Osteoblast (primary cell): ENCODE results near the gene PPIE. TPM values are rescaled to one million over a fixed set of nuclear protein-coding genes. Genes with fewer than 3 reads are reported as not detected.

Source experiments
- DNase-seq: peaks from one replicate; pipeline ENCODE4 v3.0.0; 2011; ENCODE audit warnings: low spot score, mixed read lengths; ENCODE audit not compliant: insufficient read length; ENCODE audit errors: missing footprints
- H2AFZ ChIP-seq: 2 replicates; pipeline ENCODE4 v1.6.0; 2011; ENCODE audit warnings: mild to moderate bottlenecking, low read length
- H3K27ac ChIP-seq: 2 replicates; pipeline ENCODE4 v1.5.1; 2011; ENCODE audit warnings: mild to moderate bottlenecking, low read depth, low read length, moderate library complexity
- H3K27me3 ChIP-seq: 2 replicates; pipeline ENCODE4 v1.6.0; 2012; ENCODE audit warnings: mild to moderate bottlenecking, control low read depth, inconsistent platforms, low read length, moderate library complexity; ENCODE audit not compliant: insufficient read depth
- H3K36me3 ChIP-seq: 2 replicates; pipeline ENCODE4 v1.5.1; 2011; ENCODE audit warnings: mild to moderate bottlenecking, low read length, control low read depth, moderate library complexity; ENCODE audit not compliant: insufficient read depth
- H3K4me1 ChIP-seq: 2 replicates; pipeline ENCODE4 v1.5.1; 2011; ENCODE audit warnings: mild to moderate bottlenecking, low read length, control low read depth, moderate library complexity; ENCODE audit not compliant: insufficient read depth
- H3K4me2 ChIP-seq: 2 replicates; pipeline ENCODE4 v1.6.0; 2011; ENCODE audit warnings: mild to moderate bottlenecking, low read length; ENCODE audit not compliant: insufficient read depth
- H3K4me3 ChIP-seq: fragments of 200-600 bp; sonication (generic); 3 replicates; pipeline ENCODE4 v1.5.1; 2012; ENCODE audit warnings: mild to moderate bottlenecking, low read length, inconsistent platforms; ENCODE audit not compliant: insufficient read depth
- H3K79me2 ChIP-seq: 2 replicates; pipeline ENCODE4 v1.6.0; 2012; ENCODE audit warnings: mild to moderate bottlenecking, low read length, control low read depth, inconsistent platforms; ENCODE audit not compliant: insufficient read depth
- H3K9me3 ChIP-seq: 2 replicates; pipeline ENCODE4 v1.5.1; 2011; ENCODE audit warnings: low read depth, low read length, control low read depth
- H4K20me1 ChIP-seq: 2 replicates; pipeline ENCODE4 v1.6.0; 2012; ENCODE audit warnings: mild to moderate bottlenecking, low read length, control low read depth; ENCODE audit not compliant: insufficient read depth
- CTCF ChIP-seq: IDR thresholded peaks from 2 replicates; pipeline ENCODE4 v1.5.1; 2011; ENCODE audit warnings: mild to moderate bottlenecking, low read depth, low read length, moderate library complexity; ENCODE audit errors: extremely low read depth
- total RNA-seq: library from RNA; depleted of rRNA; stranded (reverse); fragments of >200 nt; gene quantifications from 2 replicates; pipeline ENCODE4 v1.2.3, GENCODE V29; 2012

Gene PPIE
- total RNA-seq, 1 donor: 26.4 TPM

- Histone ChIP-seq H2AFZ (no peak overlapping the region), H3K27me3 (peaks cover 82% of the 10 kb centered on the region), H3K36me3 (no peaks in the 10 kb centered on the region), H3K4me3 (no peak overlapping the region), H3K79me2 (no peaks in the 10 kb centered on the region), H4K20me1 (no peaks in the 10 kb centered on the region), H3K27ac (no peak overlapping the region), H3K4me1 (peaks cover 6% of the 10 kb centered on the region), H3K4me2 (peak overlapping the region; percentile 9), H3K9me3 (no peaks in the 10 kb centered on the region)
- TF ChIP-seq CTCF: no peak
- no peak for DNase-seq
Observed at GRCh38 chr1:39692152-39693074, 46.3 kb upstream of the PPIE start.

DNA sequence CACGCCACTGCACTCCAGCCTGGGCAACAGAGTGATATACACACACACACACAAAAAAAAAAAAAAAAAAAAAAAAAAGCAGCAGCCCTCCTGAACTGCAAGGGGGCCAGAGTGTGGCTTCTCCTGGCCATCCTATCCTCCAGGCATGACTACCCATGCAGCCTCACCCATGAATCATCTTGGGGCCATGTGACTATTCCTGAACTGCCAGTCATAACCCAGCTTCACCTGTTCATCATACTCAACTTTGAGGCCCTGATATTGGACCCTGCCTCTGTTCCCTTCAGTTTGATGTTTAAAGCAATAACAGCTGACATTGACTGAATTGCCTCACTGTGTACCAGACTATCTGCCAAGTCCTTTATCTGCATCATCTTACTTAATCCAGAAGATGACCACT lies 44.7 kb upstream of the PPIE start:
- Histone ChIP-seq H3K9me3 (no peaks in the 10 kb centered on the region), H3K27me3 (peaks cover 85% of the 10 kb centered on the region), H3K4me3 (no peak overlapping the region), H3K36me3 (no peaks in the 10 kb centered on the region), H3K4me1 (peaks cover 6% of the 10 kb centered on the region), H3K27ac (no peak overlapping the region), H4K20me1 (no peaks in the 10 kb centered on the region), H3K4me2 (no peak overlapping the region), H2AFZ (no peak overlapping the region), H3K79me2 (no peaks in the 10 kb centered on the region)
- DNase-seq: no peak
- no peak for TF ChIP-seq CTCF

DNA sequence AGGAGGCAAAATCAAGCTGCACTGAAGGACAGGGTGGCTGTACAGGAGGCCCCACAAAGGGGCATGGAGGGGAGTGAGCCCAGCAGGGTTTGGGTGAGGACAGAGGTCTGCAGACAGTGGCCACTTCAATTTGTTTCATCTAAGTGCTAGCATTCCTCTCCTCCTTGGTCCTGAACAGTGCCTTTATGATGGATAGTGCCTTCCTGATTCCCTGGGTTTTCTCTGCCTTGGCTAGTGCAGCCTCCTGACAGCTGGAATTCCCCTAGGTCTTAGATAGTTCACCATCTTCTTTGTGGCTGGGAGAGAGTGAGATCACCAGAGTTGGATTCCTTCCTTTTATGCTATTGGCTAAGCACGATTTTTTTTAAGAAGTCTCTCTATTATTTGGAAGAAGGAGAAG lies 43.7 kb upstream of the PPIE start:
- TF ChIP-seq CTCF: no peak
- Histone ChIP-seq H3K27ac (no peak overlapping the region), H3K4me1 (peaks cover 6% of the 10 kb centered on the region), H4K20me1 (no peaks in the 10 kb centered on the region), H3K36me3 (no peaks in the 10 kb centered on the region), H3K79me2 (no peaks in the 10 kb centered on the region), H3K4me3 (no peak overlapping the region), H2AFZ (no peak overlapping the region), H3K27me3 (peaks cover 81% of the 10 kb centered on the region), H3K9me3 (no peaks in the 10 kb centered on the region), H3K4me2 (no peak overlapping the region)
- no peak for DNase-seq

- Histone ChIP-seq H3K4me3 (no peak overlapping the region), H3K79me2 (no peaks in the 10 kb centered on the region), H3K27ac (no peak overlapping the region), H2AFZ (no peak overlapping the region), H3K4me1 (peaks cover 7% of the 10 kb centered on the region), H3K4me2 (no peak overlapping the region), H3K9me3 (no peaks in the 10 kb centered on the region), H3K27me3 (peaks cover 75% of the 10 kb centered on the region), H4K20me1 (no peaks in the 10 kb centered on the region), H3K36me3 (no peaks in the 10 kb centered on the region)
- DNase-seq: no peak
- TF ChIP-seq CTCF: no peak
Observed at GRCh38 chr1:39696448-39696847, 42.2 kb upstream of the PPIE start.
